HG02870 (cell line): ENCODE measurements around the gene AKAP1.

ENCODE experiments used
- ATAC-seq: cut with Tn5 transposase; IDR thresholded peaks from one replicate; pipeline ENCODE4 v1.9.1; 2021; ENCODE audit warnings: mild to moderate bottlenecking, moderate library complexity; ENCODE audit not compliant: unreplicated experiment

Gene AKAP1

DNA sequence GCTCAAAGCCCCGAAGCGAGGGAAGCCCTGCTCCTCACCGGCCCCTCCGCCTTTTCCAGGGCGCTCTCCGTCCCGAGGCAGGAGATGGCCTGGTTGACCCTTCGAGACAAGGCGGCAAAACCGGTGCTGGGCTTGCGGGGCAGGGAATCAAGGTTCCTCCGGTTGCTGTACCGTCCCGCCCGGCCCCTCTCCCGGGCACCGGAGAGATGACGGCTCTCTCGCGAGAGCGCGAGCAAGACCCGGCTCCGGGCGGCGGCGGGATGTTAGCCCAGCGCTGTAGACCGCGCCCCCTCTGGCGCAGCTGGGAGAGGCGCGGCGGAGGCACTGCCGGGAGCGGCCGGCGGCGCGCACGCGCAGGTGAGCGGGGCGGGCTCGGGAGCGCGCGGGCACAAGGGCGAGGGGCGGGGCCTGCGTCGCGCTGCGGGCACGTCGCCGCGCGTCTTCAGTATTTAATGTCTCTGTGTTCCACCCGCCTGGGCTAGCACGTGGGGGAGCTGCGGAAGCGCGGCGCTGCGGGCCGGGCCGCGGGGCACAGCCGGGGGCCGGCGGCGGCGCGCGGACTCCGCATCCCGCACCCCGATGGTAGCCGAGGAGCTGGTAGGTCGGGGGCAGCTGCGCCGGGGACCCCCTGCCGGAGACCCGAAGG, at the start of gene AKAP1:
Gene AKAP1, plus strand, starts transcription at position 445 of the 646 bp plus-strand sequence. CDS start 20,219 bp downstream, outside the sequence.
- peak; percentile 86 for ATAC-seq

DNA sequence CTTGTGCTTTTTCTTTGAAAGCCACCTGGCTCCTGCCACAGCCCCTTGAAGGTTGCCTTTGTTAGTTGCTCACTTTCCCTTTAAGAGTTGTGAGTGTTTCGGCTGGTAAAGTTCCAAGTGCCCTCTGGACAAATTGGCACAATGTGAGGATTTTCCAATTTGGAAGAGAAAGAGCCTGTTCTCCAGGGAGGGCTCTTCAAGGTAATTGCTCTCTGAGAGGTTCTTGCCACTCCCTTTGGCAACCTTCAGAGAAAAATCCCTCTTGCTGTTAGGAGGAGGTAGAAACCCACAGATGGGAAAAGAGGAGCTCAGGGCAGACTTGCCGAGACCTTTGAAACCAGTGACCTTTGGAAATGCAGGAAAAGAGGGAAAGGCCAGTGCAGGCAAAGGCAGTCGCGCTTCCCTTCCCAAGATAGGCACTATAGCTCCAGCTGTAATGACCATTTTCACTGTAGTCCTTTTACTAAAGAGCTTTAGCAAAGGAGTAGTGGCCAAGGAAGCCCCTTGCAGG, 49.0 kb upstream of the AKAP1 start:
- ATAC-seq = no peak

GRCh38 chr17:57037411-57037810, 47.6 kb upstream of the AKAP1 start:
- no peak for ATAC-seq

DNA sequence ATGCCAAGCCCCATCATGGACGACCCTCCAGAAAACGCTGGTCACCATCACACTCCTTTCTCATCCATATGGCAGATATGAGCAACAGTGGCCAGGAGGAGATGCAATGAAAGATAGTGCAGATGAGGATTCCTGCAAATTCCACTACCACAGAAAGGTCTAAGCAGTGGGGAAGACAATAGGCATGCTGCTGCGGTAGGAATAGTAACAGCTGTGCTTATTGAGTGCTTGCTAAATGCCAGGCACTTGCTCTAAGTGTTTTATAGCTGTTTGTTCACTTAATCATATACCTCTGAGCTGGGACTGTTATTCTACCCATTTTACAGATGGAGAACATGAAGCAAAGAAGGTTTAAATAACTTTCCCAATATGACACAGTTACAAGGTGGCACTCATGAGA, 46.6 kb upstream of the AKAP1 start:
- no peak for ATAC-seq

GRCh38 chr17:57040571-57040970, 44.5 kb upstream of the AKAP1 start:
- ATAC-seq = no peak

DNA sequence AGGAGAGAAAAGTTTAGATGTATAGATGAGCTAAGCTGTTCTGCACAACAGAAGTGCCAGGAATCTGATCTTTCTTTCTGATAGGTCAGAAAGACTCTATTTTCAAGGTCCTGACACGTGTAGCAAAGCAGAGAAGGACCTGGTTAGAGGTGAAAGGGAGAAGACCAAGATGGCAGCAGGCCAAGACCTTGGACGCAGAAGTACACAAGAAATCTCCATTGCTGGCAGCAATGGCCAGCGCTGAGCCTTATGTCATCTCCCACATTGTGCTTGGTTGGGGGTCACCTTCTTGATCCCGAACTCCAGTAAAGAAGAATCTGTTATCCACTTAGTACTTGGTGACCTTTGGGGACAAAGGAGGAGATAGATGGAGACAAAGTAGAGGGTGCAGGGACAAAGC, 41.8 kb upstream of the AKAP1 start:
- ATAC-seq = no peak

DNA sequence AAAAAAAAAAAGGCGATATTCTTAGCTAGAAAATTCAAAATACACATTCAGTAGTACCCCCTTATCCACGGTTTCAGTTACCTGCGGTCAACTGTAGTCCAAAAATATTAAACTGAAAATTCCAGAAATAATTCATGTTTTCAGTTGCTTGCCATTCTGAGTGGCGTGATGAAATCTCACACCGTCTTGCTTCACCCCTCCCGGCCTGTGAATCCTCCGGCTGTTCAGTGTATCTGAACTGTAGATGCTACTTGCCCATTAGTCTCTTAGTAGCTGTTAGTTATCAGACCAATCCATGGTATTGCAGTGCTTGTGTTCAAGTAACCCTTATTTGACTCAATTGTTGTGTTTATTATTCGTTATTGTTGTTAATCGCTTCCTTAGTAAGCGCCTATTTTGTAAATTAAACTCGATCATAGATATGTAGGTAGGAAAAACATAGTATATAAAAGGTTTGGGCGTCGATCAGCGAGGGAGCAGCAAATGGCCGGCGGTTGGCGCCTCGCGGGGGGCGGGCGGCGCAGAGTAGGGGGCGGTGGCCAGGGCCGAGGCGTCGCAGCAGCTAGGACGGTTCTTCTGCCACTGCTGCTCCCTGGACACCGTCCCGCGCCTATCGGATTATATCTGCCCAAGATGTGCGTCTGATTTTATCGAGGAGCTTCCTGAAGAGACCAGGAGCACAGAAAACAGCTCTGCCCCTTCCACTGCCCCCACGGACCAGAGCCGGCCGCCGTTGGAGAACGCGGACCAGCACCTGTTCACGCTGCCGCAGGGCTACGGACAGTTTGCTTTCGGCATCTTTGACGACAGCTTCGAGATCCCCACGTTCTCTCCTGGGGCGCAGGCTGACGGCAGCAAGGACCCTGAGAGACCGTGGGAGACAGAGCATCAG, 39.8 kb upstream of the AKAP1 start:
- no peak for ATAC-seq

DNA sequence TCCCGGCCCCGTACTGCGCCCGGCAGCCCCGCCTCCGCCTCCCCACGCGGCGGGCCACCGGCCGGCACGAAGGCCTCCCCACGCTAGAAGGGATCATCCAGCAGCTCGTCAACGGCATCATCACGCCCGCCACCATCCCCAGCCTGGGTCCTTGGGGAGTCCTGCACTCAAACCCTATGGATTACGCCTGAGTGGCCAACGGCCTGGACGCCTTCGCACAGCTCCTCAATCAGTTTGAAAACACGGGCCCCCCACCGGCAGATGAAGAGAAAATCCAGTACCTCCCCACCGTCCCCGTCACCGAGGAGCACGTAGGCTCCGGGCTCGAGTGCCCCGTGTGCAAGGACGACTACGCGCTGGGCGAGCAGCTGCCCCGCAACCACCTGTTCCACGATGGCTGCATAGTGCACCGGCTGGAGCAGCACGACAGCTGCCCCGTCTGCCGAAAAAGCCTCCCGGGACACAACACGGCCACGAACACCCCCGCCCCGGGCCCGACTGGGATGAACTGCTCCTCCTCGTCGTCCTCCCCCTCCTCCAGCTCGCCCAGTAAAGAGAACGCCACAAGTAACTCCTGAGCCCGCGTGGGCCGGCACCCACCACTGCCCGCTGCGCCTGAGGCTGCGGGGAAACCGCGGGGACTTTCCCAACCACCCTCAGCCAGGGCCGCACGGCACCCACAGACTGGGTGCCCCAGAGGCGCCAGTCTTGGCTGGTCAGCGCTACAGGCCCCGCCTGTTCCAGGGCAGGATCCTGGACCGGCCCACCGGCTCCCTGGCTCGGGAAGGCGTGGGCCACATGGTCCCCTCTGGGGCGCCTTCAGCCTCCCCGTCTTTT, 39.0 kb upstream of the AKAP1 start:
- no peak for ATAC-seq

GRCh38 chr17:57046749-57047148, 38.3 kb upstream of the AKAP1 start:
- ATAC-seq = no peak

DNA sequence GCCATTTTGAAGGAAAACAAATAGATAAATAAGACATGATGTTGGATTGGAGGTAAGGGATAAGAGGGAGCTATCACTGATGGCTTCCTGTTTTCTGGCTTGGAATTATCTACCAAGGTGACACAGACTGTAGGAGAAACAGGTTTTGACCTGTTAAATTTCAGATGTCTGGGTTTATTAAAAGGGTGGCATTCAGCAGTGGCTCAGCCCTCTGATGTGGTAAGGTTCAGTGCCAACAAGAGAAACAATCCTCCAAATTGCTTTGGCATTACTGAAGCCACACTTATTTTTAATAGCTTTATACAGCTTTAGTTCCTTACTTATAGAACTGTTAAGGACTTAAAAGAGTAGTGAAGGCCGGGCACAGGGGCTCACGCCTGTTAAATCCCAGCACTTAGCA, 37.0 kb upstream of the AKAP1 start:
- no peak for ATAC-seq

DNA sequence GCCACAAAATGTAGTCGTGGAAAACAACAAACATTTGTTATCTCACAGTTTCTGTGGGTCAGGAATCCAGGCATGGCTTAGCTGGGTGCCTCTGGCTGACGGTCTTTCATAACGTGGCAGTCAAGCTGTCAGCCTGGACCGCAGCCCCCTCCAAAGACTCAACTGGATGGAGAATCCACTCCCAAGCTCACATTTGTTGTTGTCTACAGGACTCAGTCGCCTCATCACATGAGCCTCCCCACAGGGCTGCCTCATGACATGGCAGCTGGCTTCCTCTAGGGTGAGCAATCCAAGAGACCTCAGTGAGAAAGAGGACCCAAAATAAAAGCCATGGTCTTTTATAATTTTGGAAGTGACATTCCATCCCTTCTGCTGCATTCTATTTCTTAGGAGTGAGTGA, 34.7 kb upstream of the AKAP1 start:
- no peak for ATAC-seq

DNA sequence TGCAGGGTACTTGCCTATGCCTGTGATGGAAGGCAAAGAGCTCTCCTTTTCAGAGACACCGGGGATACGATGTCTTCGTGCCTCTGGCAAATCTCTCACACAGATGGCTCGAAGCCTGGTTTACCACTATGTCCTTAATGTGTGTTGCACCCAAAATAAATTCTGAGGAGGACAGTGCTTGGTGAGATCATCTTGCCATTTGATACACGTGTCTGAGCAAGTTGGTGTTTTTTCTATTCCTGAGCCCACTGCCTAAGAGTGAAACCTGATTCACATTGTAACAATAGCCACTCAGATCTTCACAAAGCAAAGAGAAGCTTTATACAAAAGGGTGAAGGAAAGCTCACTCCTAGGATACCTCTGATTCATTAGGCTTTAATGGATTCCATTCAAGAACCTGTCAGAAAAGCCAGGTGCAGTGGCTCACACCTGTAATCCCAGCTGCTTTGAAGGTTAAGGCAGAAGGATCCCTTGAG, 33.1 kb upstream of the AKAP1 start:
- ATAC-seq = no peak

DNA sequence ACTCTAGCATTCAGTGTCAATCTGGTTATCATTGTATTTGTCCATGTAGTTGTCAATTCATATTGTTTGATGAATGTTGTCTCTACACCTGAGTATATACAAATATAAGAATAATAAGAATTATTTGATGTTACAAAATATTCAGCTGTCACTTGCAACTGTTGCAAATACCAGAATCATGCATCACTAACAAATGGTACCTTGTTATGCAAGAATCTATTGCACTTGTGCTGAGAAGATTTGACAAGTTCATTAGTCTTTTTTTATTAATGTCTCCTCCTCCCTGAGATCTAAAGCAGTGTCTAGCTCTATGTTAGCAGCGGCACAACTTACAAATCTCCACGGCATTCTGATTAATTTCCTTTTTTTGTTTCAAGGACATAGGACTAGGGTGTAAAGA, 22.2 kb upstream of the AKAP1 start:
- no peak for ATAC-seq

DNA sequence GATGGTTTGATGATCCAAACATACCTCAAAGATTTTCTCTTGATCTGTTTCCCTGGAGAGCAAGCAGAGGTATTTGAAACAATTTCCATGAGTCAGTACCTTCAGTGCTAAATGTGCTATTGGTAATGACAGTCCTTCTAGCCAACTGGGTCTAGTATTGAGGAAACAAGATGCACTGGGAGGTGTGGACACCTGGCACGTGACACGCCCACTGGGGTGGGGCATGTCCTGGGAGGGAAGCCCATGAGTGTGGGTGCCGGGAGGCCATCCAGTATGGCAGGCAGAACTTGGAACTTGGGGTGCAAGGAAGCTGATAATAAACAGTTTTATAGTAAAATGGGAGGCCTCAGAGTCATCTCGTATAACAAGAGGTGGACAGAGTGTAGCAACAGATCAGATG, 17.9 kb upstream of the AKAP1 start:
- no peak for ATAC-seq

- ATAC-seq = no peak
These were observed 17.3 kb upstream of the AKAP1 start for GRCh38 chr17:57067781-57068180.

GRCh38 chr17:57068222-57068658, 16.8 kb upstream of the AKAP1 start:
- no peak for ATAC-seq

- ATAC-seq = no peak
These were observed 16.3 kb upstream of the AKAP1 start for GRCh38 chr17:57068707-57069106.

DNA sequence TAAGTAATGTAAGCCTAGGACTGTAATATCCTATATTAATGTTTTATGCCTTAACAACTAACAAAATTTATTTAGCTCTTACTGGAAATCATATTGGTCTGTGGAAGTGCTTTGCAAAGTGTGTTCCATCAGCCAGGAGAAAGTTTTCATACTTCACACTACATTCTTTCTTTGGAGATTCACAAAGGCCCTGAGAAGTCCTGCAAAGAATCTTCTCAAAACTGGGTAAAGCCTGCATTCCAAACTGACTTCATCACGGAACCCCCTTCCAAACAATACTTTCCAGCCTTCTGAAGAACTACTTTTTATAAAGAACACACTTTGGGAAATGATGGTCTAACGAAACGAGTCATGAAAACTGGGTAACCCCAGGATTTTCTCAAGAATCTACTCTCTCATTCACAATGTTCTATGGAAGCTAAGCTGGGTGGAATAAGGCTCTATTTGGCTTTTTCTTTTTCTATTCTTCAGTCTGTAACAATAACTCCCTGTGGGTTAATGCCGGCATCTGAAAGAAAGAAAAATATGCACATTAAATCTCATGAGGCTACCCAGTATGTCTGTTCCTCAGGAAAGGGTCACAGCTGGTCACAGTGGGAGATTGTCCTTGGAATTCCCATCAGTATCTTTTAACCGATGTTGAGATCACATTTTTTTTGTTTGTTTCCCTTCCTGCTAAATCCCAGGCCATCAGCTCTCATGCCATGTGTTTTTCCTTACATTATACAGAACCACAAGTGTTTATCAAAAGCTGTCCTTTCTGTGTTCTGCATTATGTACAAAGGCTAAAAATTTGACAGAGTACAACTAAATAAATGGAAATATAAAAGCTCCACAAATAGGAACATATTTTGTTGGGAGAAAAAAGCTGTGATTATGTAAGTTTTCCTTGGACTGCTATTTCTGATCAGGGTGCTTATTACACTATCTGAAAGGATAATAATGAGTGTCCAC, 12.8 kb upstream of the AKAP1 start:
- ATAC-seq = no peak

- ATAC-seq = no peak
These were observed 11.4 kb upstream of the AKAP1 start for GRCh38 chr17:57073626-57074025.

- ATAC-seq = no peak
These were observed 9.9 kb upstream of the AKAP1 start for GRCh38 chr17:57075193-57075592.
